IPS-20b (cell line): ENCODE results near the gene C4B.
"Not testable (repeated sequence)": the region's sequence is repeated elsewhere in the genome, so short reads cannot be mapped to it uniquely, and the experiment has no call there.

ENCODE experiments used
- H3K27ac ChIP-seq: one replicate; pipeline ENCODE4 v1.5.1; 2013; ENCODE audit warnings: low read length
- H3K27me3 ChIP-seq: 2 replicates; pipeline ENCODE4 v1.6.1; 2013; ENCODE audit warnings: mild to moderate bottlenecking, low read length, inconsistent platforms; ENCODE audit not compliant: insufficient read depth
- H3K36me3 ChIP-seq: 2 replicates; pipeline ENCODE4 v1.6.1; 2013; ENCODE audit warnings: low read depth, mild to moderate bottlenecking, inconsistent platforms, low read length, moderate library complexity; ENCODE audit not compliant: insufficient read depth
- H3K4me1 ChIP-seq: 2 replicates; pipeline ENCODE4 v1.6.1; 2013; ENCODE audit warnings: mild to moderate bottlenecking, control low read depth, inconsistent platforms, low read length, moderate library complexity; ENCODE audit not compliant: insufficient read depth
- H3K4me3 ChIP-seq: 2 replicates; pipeline ENCODE4 v1.5.1; 2013; ENCODE audit warnings: mild to moderate bottlenecking, low read length, inconsistent platforms
- H3K9ac ChIP-seq: 2 replicates; pipeline ENCODE4 v1.6.1; 2013; ENCODE audit warnings: low read depth, mild to moderate bottlenecking, inconsistent platforms, low read length, moderate library complexity
- H3K9me3 ChIP-seq: 2 replicates; pipeline ENCODE4 v1.6.1; 2013; ENCODE audit warnings: mild to moderate bottlenecking, low read depth, low read length, inconsistent platforms; ENCODE audit not compliant: insufficient read depth

Gene C4B

GRCh38 chr6:32012941-32013617 lies 1.5 kb upstream of the C4B start:
- not testable (repeated sequence) for H3K9ac ChIP-seq, H3K27me3 ChIP-seq, H3K9me3 ChIP-seq, H3K4me3 ChIP-seq, H3K4me1 ChIP-seq, H3K36me3 ChIP-seq, H3K27ac ChIP-seq

- not testable (repeated sequence) for H3K27me3 ChIP-seq, H3K4me3 ChIP-seq, H3K36me3 ChIP-seq, H3K4me1 ChIP-seq, H3K9me3 ChIP-seq, H3K9ac ChIP-seq, H3K27ac ChIP-seq
Measured at GRCh38 chr6:32013738-32014137, 857 bp upstream of the C4B start.

- H3K36me3 ChIP-seq, H3K27ac ChIP-seq, H3K9ac ChIP-seq, H3K9me3 ChIP-seq, H3K27me3 ChIP-seq, H3K4me3 ChIP-seq, H3K4me1 ChIP-seq: not testable (repeated sequence)
Measured at GRCh38 chr6:32022100-32022499, 7.5 kb downstream of the C4B start.

GRCh38 chr6:32028631-32029030 lies 14.0 kb downstream of the C4B start:
- not testable (repeated sequence) for H3K4me1 ChIP-seq

GRCh38 chr6:32029553-32029952 lies 15.0 kb downstream of the C4B start:
- H3K27me3 ChIP-seq, H3K4me3 ChIP-seq: not testable (repeated sequence)

More at GRCh38 chr6:32028631-32029030, 14.0 kb downstream of the C4B start:
- H3K27ac ChIP-seq, H3K36me3 ChIP-seq, H3K9me3 ChIP-seq, H3K9ac ChIP-seq, H3K4me3 ChIP-seq, H3K27me3 ChIP-seq: not testable (repeated sequence)

GRCh38 chr6:32035283-32036013 lies 20.9 kb downstream of the C4B start:
- not testable (repeated sequence) for H3K27me3 ChIP-seq, H3K9ac ChIP-seq, H3K27ac ChIP-seq, H3K9me3 ChIP-seq, H3K4me1 ChIP-seq, H3K4me3 ChIP-seq, H3K36me3 ChIP-seq

More at GRCh38 chr6:32029553-32029952, 15.0 kb downstream of the C4B start:
- not testable (repeated sequence) for H3K4me1 ChIP-seq, H3K27ac ChIP-seq, H3K9ac ChIP-seq, H3K36me3 ChIP-seq, H3K9me3 ChIP-seq

GRCh38 chr6:32037136-32037535 lies 22.5 kb downstream of the C4B start:
- H3K27ac ChIP-seq, H3K9ac ChIP-seq: not testable (repeated sequence)

GRCh38 chr6:32037598-32038524 lies 23.3 kb downstream of the C4B start, which contains the start of gene CYP21A2:
Gene CYP21A2 (plus strand): TSS chr6:32038415. CDS start chr6:32038423, 8 bp downstream.
- not testable (repeated sequence) for H3K4me1 ChIP-seq

More at GRCh38 chr6:32037136-32037535, 22.5 kb downstream of the C4B start:
- not testable (repeated sequence) for H3K36me3 ChIP-seq, H3K27me3 ChIP-seq, H3K4me1 ChIP-seq, H3K9me3 ChIP-seq, H3K4me3 ChIP-seq

GRCh38 chr6:32038878-32039277 lies 24.3 kb downstream of the C4B start:
- H3K27me3 ChIP-seq, H3K9me3 ChIP-seq, H3K9ac ChIP-seq, H3K4me1 ChIP-seq, H3K27ac ChIP-seq, H3K4me3 ChIP-seq, H3K36me3 ChIP-seq: not testable (repeated sequence)

More at GRCh38 chr6:32037598-32038524, 23.3 kb downstream of the C4B start, which contains the start of gene CYP21A2:
- not testable (repeated sequence) for H3K36me3 ChIP-seq, H3K9me3 ChIP-seq, H3K27ac ChIP-seq, H3K9ac ChIP-seq, H3K27me3 ChIP-seq, H3K4me3 ChIP-seq

- not testable (repeated sequence) for H3K9me3 ChIP-seq, H3K27me3 ChIP-seq, H3K27ac ChIP-seq, H3K4me3 ChIP-seq, H3K9ac ChIP-seq, H3K4me1 ChIP-seq, H3K36me3 ChIP-seq
Measured at GRCh38 chr6:32039321-32040274, 25.0 kb downstream of the C4B start.
